ENCODE results near the gene GIMAP8.

The GIMAP8 gene

DNA sequence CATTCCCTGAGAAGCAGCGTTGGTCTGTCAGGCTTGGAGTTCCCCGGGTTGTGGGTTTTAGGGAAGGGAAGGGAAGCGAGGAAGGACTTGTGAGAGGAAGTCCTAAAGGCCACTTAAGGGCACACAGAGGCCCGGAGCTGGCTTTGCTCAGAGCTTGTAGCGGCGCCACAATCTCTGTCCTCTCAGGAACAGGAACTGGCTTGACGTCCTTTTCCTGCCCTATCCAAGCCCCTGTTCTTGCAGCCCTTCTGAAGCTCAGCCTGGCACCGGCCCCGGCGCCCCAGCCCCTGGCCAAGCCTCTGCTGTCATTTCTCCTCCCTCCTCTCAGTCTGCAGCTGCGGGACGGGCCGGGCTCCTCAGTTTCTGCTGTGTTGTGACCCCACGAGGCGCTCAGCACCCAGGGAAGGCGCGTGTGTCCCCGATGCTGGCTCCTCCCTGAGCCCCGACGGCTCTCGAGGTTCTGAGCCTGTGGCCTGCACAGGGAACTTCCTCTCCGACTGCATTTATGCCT lies at the start of gene GIMAP8:
Gene GIMAP8 (plus strand): TSS at position 140 of the 511 bp plus-strand sequence. CDS start 16,069 bp downstream, outside the sequence.
- Histone ChIP-seq H3K27me3 (ENCODE audit: insufficient read depth, low read length) (peaks cover 31% of the 10 kb centered on the region), H3K79me2 (ENCODE audit: control insufficient read depth, insufficient read depth, low read length, unreplicated experiment) (no peaks in the 10 kb centered on the region), H3K36me3 (ENCODE audit: insufficient read depth, low read length) (no peaks in the 10 kb centered on the region), H3K4me1 (ENCODE audit: control insufficient read depth, insufficient read depth, low read length, unreplicated experiment) (no peaks in the 10 kb centered on the region), H2AFZ (ENCODE audit: low read length, unreplicated experiment) (no peak within 1 kb of the TSS), H3K27ac (ENCODE audit: low read depth, low read length) (no peak within 1 kb of the TSS), H3K4me3 (ENCODE audit: low read depth, low read length) (no peak within 1 kb of the TSS)

DNA sequence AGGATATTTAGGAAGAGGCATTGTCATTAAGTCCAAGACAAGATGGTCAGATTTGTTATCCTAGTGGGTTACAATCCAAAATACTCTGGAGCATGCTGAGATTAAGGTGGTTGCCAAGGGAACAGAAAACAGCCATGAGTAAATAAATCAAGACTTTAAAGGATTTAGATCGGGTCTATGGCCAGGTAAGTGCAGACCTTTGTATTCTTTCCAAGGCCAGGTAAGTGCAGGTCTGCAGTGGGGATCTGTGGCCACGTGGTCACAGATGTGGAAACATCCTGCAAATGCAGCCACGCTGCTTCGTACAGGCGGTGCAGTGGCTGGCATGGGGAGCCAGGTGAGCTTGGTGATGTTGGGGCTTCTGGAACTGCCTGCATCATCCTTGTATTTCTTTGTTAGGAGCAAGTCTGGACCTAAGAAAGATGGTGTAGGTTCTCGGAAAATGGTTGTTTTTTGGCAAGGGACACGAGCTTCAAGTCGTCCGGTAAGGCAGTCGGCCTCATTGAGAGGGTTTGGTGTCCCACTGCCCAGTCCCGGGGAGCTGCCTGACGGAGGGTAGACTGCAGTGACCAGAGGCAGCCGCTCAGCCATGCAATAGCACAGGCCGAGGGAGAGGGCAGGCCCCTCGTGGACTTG lies 49.5 kb upstream of the GIMAP8 start:
- H3K79me2 ChIP-seq (ENCODE audit: control insufficient read depth, insufficient read depth, low read length, unreplicated experiment) = no peaks in the 10 kb centered on the region
- H3K4me3 ChIP-seq (ENCODE audit: low read depth, low read length) = no peak overlapping the region
- no peak overlapping the region for H3K27ac ChIP-seq (ENCODE audit: low read depth, low read length)
- no peaks in the 10 kb centered on the region for H3K36me3 ChIP-seq (ENCODE audit: insufficient read depth, low read length)
- no peak overlapping the region for H2AFZ ChIP-seq (ENCODE audit: low read length, unreplicated experiment)
- H3K4me1 ChIP-seq (ENCODE audit: control insufficient read depth, insufficient read depth, low read length, unreplicated experiment) = peaks cover 8% of the 10 kb centered on the region
- H3K27me3 ChIP-seq (ENCODE audit: insufficient read depth, low read length) = no peaks in the 10 kb centered on the region

DNA sequence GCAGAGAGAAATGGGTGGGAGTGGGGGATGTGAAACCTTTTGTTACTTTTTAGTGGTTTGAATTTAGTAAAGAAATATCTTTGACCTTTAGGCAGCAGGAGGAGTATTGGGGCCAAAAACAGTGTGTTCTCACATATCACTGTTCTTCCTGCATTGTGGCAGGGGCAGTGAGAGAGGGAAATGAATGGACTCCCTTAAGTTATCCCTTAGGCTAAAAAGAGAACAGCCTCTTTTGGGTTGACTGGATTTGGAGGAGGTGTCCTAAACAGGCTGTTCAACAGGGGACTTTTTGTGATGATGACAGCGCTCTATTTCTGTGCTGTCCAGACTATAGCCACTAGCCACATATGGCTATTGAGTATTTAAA lies 49.0 kb upstream of the GIMAP8 start:
- no peak overlapping the region for H3K4me3 ChIP-seq (ENCODE audit: low read depth, low read length)
- no peak overlapping the region for H3K27ac ChIP-seq (ENCODE audit: low read depth, low read length)
- H3K36me3 ChIP-seq (ENCODE audit: insufficient read depth, low read length) = no peaks in the 10 kb centered on the region
- no peaks in the 10 kb centered on the region for H3K27me3 ChIP-seq (ENCODE audit: insufficient read depth, low read length)
- H3K4me1 ChIP-seq (ENCODE audit: control insufficient read depth, insufficient read depth, low read length, unreplicated experiment) = peaks cover 11% of the 10 kb centered on the region
- H3K79me2 ChIP-seq (ENCODE audit: control insufficient read depth, insufficient read depth, low read length, unreplicated experiment) = no peaks in the 10 kb centered on the region
- no peak overlapping the region for H2AFZ ChIP-seq (ENCODE audit: low read length, unreplicated experiment)

DNA sequence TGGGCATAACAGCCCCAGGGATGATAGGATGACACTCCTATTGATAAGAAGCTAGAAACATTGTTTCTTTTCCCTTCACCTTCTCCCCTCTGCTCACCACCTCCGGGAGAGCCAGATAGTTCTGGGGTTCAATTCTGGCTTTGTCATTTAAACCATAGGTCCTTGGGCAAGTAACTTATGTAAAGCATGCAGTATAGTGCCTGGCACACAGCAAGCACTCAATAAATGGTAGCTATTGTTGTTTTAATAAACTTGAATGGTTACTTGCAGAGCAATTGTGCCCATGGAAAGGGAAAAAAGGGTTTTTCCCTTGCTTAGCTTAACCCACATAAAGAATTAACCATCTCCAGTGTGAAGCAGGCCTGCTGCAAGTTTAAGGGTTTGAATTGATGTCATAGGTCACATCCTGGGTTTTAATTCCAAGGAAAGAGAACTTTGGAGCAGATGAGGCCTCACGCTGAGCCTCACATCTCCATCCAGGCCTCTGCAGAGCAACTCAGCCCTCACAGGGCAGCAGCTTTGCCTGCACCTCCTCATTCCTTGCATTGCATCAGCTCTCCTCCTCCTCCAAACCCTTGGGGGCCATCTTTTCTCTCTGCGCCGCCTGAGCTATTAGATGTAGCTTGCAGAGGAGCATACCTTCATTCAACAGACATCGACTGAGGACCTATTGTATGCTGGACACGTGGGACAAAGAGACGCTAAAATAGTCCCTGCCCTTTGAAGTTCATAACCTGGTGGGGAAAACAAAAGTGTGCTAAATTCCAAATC lies 48.4 kb upstream of the GIMAP8 start:
- H3K4me3 ChIP-seq (ENCODE audit: low read depth, low read length) = no peak overlapping the region
- no peak overlapping the region for H3K27ac ChIP-seq (ENCODE audit: low read depth, low read length)

DNA sequence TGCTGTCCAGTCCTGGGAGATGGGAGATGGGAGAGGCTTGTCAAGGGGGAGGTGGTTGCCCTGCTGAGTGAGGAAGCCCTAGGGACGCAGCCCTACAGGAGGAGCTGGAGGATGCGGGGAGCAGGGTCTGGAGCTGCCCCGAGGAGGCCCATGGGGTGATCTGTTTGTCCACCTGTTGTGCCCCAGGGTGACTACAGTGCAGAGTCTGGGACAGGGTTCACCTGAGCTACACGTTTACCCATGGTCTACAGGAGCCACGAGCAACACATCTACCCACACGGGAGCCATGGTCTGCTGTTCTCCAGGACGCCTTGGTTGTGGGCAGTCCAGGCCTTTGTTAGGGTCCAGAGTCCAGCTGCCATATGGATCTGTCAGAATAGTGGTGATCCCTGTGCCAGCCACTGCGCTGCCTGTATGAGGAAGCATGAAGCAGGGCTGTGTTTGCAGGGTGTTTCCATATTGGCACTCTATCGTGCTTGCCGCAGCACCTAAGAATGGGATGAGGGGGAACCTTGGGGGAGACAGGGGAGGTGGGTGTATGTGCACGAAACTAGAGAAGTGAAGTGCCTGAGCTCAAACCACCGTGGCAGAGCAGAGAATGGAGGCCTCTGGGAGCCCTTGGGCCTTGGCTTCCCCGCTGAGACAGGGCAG lies 47.6 kb upstream of the GIMAP8 start:
- no peaks in the 10 kb centered on the region for H3K27me3 ChIP-seq (ENCODE audit: insufficient read depth, low read length)
- no peaks in the 10 kb centered on the region for H3K36me3 ChIP-seq (ENCODE audit: insufficient read depth, low read length)
- H3K79me2 ChIP-seq (ENCODE audit: control insufficient read depth, insufficient read depth, low read length, unreplicated experiment) = no peaks in the 10 kb centered on the region
- peaks cover 14% of the 10 kb centered on the region for H3K4me1 ChIP-seq (ENCODE audit: control insufficient read depth, insufficient read depth, low read length, unreplicated experiment)
- no peak overlapping the region for H3K4me3 ChIP-seq (ENCODE audit: low read depth, low read length)
- H3K27ac ChIP-seq (ENCODE audit: low read depth, low read length) = no peak overlapping the region
- no peak overlapping the region for H2AFZ ChIP-seq (ENCODE audit: low read length, unreplicated experiment)

More for the DNA sequence above, 48.4 kb upstream of the GIMAP8 start:
- Histone ChIP-seq H3K36me3 (ENCODE audit: insufficient read depth, low read length) (no peaks in the 10 kb centered on the region), H3K4me1 (ENCODE audit: control insufficient read depth, insufficient read depth, low read length, unreplicated experiment) (peaks cover 14% of the 10 kb centered on the region), H2AFZ (ENCODE audit: low read length, unreplicated experiment) (no peak overlapping the region), H3K79me2 (ENCODE audit: control insufficient read depth, insufficient read depth, low read length, unreplicated experiment) (no peaks in the 10 kb centered on the region), H3K27me3 (ENCODE audit: insufficient read depth, low read length) (no peaks in the 10 kb centered on the region)

DNA sequence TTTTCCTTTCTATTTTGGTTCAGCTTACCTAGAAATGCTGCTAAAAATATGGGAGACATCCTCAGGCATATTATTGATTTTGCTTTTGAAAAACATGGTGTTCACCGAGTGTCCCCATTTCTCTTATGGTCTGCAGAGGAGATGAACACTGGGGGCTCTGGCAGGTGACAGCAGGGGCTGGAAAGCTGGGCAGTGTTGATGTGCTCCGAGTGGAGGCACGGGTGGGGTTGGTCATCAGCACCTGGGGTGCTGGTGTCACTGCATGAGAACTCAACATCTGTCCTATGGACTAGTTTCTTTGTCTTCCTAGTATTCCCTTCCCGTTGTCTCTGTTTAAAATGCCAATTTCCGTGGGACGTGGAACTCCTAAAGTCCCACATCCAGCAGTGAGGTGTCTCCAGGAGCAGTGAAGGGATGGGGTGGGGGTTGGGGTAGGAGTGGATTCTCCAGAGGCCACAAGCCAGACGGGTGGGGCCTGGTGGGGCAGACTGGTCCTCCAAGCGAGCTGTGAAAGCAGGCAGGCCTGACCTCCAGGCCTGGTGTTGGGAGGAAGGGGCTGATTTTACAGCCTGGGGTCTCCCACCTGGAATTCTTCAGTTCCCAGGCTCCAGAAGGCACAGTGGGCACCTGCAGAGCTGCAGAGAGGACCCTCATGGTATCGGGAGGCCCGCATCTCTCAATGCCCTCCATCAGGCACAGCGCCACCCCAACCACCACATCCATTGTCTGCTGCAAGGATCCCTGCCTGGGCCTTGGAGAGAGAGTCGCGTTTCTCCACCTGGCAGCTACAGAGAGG lies 46.9 kb upstream of the GIMAP8 start:
- H3K4me1 ChIP-seq (ENCODE audit: control insufficient read depth, insufficient read depth, low read length, unreplicated experiment) = peaks cover 14% of the 10 kb centered on the region
- no peak overlapping the region for H3K4me3 ChIP-seq (ENCODE audit: low read depth, low read length)
- H3K36me3 ChIP-seq (ENCODE audit: insufficient read depth, low read length) = no peaks in the 10 kb centered on the region
- H2AFZ ChIP-seq (ENCODE audit: low read length, unreplicated experiment) = no peak overlapping the region
- no peaks in the 10 kb centered on the region for H3K79me2 ChIP-seq (ENCODE audit: control insufficient read depth, insufficient read depth, low read length, unreplicated experiment)
- no peak overlapping the region for H3K27ac ChIP-seq (ENCODE audit: low read depth, low read length)
- H3K27me3 ChIP-seq (ENCODE audit: insufficient read depth, low read length) = no peaks in the 10 kb centered on the region

DNA sequence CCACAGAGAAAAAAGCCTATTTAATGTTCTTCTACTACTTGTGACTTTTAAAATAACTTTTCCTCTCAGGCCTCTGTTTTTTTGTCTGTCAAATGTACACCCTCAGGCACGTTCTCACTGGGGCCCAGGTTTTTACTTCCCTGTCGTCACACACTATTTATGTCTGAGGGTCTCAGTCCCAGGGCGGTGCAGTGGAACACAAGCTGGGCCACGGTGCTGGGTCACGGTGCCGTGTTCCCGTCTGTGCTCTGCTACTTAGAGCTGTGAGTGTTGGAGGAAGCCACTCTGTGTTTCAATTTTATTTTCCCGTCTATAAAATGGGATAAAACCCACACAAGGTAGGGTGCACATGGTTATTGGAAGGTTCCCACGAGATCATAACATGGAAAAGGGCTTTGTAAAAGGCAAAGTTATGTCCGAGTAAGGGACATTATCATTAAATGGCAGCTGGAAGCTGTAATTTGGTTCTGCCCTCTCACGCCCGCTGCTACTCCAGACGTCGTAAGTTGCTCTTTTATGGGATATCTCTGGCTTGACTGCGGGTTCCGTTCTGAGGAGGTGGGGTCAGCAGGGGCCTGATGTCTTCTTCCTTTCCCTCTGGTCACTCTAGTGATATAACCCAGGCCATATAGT lies 46.1 kb upstream of the GIMAP8 start:
- peak overlapping the region; percentile 77 for H3K4me3 ChIP-seq (ENCODE audit: low read depth, low read length)
- no peaks in the 10 kb centered on the region for H3K79me2 ChIP-seq (ENCODE audit: control insufficient read depth, insufficient read depth, low read length, unreplicated experiment)
- peaks cover 14% of the 10 kb centered on the region for H3K4me1 ChIP-seq (ENCODE audit: control insufficient read depth, insufficient read depth, low read length, unreplicated experiment)
- no peaks in the 10 kb centered on the region for H3K27me3 ChIP-seq (ENCODE audit: insufficient read depth, low read length)
- peak overlapping the region; percentile 46 for H2AFZ ChIP-seq (ENCODE audit: low read length, unreplicated experiment)
- H3K27ac ChIP-seq (ENCODE audit: low read depth, low read length) = no peak overlapping the region
- no peaks in the 10 kb centered on the region for H3K36me3 ChIP-seq (ENCODE audit: insufficient read depth, low read length)

DNA sequence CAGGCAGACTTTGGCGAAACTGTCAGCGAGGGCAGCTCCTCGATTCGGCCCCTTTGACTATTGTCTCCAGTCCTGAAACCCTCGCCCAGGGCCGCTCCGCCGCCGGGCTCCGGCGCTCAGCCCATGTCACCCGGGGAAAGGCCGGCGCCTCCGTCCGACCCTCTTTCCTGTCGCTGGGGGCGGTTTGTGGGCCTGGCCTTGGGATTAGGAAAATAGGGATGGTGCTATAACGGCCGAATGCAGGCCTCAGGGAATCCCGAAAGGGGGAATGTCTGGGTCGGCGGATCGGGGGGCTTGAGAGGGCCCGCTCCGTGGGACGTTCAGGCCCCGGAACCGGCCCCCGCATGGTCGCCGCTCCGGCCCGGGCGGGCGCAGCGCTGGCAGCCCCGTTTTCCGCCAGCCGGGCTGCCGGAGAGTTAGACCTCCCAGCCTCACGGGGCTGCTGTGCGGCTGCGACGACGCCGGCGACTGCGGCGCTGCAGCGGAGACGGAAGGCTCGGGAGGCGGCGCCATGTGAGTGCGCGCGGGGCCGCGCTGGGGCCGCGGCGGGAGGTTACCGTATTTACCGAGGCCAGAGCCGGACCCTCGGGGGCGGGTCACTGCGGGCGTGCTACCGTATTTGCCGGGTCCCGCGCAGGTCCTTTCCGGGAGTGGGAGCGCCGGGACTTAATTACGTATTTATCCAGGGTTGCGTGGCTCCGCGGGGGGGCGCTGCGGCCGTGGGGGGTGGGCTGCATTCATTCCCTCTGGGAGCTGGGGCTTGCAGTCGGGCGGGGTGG lies 45.4 kb upstream of the GIMAP8 start:
- peak overlapping the region; percentile 77 for H3K4me3 ChIP-seq (ENCODE audit: low read depth, low read length)
- peaks cover 12% of the 10 kb centered on the region for H3K4me1 ChIP-seq (ENCODE audit: control insufficient read depth, insufficient read depth, low read length, unreplicated experiment)
- no peak overlapping the region for H3K27ac ChIP-seq (ENCODE audit: low read depth, low read length)
- no peaks in the 10 kb centered on the region for H3K36me3 ChIP-seq (ENCODE audit: insufficient read depth, low read length)
- H3K27me3 ChIP-seq (ENCODE audit: insufficient read depth, low read length) = no peaks in the 10 kb centered on the region
- H3K79me2 ChIP-seq (ENCODE audit: control insufficient read depth, insufficient read depth, low read length, unreplicated experiment) = no peaks in the 10 kb centered on the region
- H2AFZ ChIP-seq (ENCODE audit: low read length, unreplicated experiment) = peak overlapping the region; percentile 95

DNA sequence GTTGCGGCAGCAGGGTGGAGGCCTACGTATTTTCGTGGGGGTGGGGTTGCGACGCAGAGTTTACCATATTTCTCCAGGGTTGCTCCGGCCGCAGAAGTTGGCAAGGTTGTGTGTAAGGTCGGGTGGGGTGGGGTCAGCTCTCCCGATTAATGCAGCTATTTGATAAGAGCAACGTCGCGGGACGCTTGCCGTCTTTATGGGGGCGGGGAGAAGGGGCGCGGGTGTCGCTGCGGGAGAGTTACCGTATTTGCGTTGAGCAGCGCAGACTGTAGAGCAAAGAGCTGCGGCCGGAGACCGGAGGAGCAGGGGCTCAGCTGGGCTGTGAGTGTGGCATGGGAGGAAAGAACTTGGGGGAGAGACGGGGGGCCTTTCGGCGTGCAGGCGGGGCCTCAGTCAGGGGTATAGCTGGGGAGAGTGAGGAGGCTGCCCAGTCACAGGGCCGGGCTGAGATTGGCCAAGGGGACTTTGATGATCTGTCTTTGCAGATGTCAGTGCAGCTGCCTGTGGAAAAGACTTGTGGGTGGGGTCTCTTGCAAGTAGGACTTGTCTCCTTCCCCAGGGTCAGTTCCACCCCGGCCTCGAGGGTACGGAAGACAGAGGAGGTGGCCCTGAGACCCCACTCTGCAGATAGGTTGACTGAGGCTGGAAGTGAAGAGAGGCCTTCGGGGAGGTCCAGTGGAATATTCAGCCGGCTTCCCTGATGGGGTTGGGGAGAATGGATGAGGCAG lies 44.7 kb upstream of the GIMAP8 start:
- Histone ChIP-seq H3K27me3 (ENCODE audit: insufficient read depth, low read length) (no peaks in the 10 kb centered on the region), H3K27ac (ENCODE audit: low read depth, low read length) (no peak overlapping the region), H3K4me1 (ENCODE audit: control insufficient read depth, insufficient read depth, low read length, unreplicated experiment) (peaks cover 6% of the 10 kb centered on the region), H3K36me3 (ENCODE audit: insufficient read depth, low read length) (no peaks in the 10 kb centered on the region), H3K4me3 (ENCODE audit: low read depth, low read length) (peak overlapping the region; percentile 77), H2AFZ (ENCODE audit: low read length, unreplicated experiment) (peak overlapping the region; percentile 95), H3K79me2 (ENCODE audit: control insufficient read depth, insufficient read depth, low read length, unreplicated experiment) (no peaks in the 10 kb centered on the region)
